PC-9 (cell line): ENCODE data around the gene BRIP1.

Source experiments
- EZH2 ChIP-seq: fragments of 200-600 bp; sonication (generic); IDR thresholded peaks from 2 replicates; pipeline ENCODE4 v1.8.0; 2017; ENCODE audit warnings: antibody characterized with exemption, low read depth
- TF ChIP-seq, protein P1 (sequence below): fragments of 200-600 bp; sonication (generic); conservative IDR thresholded peaks from 2 replicates; pipeline ENCODE4 v1.6.1; 2017; ENCODE audit warnings: mixed run types, antibody characterized with exemption, mild to moderate bottlenecking, moderate library complexity

DNA sequence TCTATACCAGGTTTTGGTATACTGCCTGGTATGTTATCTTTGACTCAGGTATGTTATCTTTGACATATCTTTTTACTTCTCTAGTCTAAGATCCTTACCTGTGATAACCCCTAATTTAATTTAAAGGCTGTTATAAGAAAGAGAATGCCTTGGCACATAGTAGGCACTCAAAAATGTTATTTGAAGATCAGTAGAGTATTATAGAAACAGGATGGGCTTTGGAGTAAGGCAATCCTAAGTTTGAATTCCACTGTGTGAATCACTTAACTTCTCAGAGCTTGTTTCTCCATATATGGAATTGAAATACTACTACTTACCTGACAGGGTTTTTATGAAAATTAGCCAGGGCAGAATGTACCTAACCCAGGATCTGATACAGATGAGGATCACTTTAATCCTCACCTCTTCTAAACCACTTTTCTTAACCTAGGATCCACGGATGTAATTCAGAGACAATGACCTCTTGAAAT is 1.2 kb downstream of the BRIP1 start:
- TF ChIP-seq, protein P1, sequence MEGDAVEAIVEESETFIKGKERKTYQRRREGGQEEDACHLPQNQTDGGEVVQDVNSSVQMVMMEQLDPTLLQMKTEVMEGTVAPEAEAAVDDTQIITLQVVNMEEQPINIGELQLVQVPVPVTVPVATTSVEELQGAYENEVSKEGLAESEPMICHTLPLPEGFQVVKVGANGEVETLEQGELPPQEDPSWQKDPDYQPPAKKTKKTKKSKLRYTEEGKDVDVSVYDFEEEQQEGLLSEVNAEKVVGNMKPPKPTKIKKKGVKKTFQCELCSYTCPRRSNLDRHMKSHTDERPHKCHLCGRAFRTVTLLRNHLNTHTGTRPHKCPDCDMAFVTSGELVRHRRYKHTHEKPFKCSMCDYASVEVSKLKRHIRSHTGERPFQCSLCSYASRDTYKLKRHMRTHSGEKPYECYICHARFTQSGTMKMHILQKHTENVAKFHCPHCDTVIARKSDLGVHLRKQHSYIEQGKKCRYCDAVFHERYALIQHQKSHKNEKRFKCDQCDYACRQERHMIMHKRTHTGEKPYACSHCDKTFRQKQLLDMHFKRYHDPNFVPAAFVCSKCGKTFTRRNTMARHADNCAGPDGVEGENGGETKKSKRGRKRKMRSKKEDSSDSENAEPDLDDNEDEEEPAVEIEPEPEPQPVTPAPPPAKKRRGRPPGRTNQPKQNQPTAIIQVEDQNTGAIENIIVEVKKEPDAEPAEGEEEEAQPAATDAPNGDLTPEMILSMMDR = no peak
- no peak for TF ChIP-seq EZH2
